RCC 7860 (cell line): ENCODE data around the gene NEAT1.

Experiments
- DNase-seq: peaks from one replicate; pipeline ENCODE4 v3.0.0-alpha.2; 2015; ENCODE audit warnings: low spot score
- FAIRE-seq: peaks from 2 replicates; lab custom pipeline; 2012; peaks lifted over from hg19 to GRCh38; lab: Jason Lieb, UNC

NEAT1 gene

GRCh38 chr11:65422633-65423515 lies at the start of gene NEAT1:
TSS of gene NEAT1 (plus strand) at chr11:65422798.
- DNase-seq (peak; percentile 81), FAIRE-seq (no peak)

DNA sequence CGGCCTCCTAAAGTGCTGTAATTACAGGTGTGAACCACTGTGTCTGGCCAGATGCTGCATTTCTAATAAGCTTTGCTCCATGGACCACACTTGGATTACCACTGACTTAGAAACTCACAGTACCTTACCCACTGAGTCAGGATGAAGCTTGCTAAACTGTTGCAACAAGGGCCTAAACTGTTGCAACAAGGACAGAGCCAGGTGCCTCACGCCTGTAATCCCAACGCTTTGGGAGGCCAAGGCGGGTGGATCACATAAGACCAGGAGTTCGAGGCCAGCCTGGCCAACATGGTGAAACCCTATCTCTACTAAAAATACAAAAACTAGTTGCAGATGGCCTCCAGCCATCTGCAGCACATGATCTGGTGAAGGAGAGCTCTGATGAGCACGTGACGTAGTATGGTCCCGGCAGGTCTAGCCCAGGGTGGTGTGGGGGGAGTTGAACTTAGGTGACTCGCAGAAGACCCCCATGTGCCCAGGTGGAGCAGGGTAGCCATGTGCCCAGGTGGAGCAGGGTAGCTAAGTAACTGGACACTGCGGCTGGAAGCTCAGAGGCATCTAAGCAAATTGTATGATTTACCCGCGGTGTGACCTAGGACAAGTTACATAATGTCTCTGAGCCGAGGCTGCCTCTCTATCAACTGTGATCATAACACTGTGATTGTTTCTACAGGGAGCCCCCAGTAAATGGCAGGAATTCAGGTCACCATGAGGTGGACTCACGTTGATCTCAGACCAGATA lies 48.6 kb upstream of the NEAT1 start:
- DNase-seq = no peak
- FAIRE-seq = no peak

- DNase-seq (no peak), FAIRE-seq (no peak)
These were observed 47.6 kb upstream of the NEAT1 start for GRCh38 chr11:65375012-65375411.

- no peak for DNase-seq
- no peak for FAIRE-seq
These were observed 46.4 kb upstream of the NEAT1 start for GRCh38 chr11:65376138-65376713.

DNA sequence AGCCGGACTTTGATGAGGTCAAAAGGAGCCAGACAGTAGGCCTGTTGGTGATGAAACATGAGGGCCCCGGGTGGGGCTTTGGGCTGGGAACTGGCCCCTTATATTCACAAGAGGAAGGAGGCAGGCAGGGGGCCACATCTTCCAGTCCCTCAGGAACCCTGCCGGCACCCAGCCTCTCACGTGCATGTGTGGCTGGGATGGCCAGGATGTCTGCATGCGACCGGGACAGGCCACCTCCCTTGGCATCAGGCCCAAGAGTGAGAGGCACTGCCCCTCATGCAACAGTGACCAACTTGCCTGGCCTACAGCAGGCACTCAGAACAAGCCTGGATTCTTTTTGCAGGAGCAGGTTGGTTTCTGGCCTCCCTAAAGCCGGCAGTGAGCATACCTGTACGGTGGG lies 45.6 kb upstream of the NEAT1 start:
- DNase-seq = no peak
- FAIRE-seq = no peak

- FAIRE-seq (no peak), DNase-seq (no peak)
These were observed 44.8 kb upstream of the NEAT1 start for GRCh38 chr11:65377777-65378176.

- FAIRE-seq (no peak), DNase-seq (peak; percentile 3)
These were observed 44.2 kb upstream of the NEAT1 start for GRCh38 chr11:65378208-65378927.

GRCh38 chr11:65378928-65379638 lies 43.5 kb upstream of the NEAT1 start:
- DNase-seq (no peak), FAIRE-seq (no peak)

GRCh38 chr11:65379698-65380459 lies 42.7 kb upstream of the NEAT1 start:
- FAIRE-seq (no peak), DNase-seq (no peak)

DNA sequence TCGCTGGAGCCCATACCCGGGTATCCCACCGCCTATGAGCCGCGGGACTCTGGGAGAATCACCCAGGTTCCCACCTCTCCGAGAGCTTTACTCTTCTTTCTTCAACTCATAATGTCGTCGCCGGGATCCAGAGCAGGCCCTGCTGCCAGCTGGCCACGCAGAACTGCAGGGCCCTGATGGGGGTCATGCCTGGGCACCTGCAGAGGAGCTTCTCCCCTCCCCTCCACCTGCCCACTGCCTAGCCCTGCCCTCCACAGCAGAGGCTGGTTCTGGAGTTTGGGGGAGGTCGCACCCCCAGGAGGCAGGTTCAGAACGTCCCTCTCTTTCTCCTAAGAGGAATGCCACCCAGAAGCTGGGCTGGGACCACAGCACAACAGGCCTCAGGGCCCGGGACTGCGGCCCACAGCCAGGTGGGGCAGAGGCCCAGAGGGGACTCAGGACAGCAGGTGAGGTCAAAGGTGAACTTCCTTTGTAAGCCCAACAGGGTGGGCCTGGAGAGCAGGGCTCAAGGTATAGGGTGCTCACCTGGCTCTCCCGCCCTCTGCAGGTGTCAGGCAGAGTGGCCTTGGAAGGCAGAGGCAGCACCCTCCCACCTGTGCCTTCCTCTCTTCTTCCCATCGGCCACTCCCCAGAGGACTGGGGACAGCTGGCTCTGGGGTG lies 42.0 kb upstream of the NEAT1 start:
- no peak for FAIRE-seq
- no peak for DNase-seq

GRCh38 chr11:65381716-65382032 lies 40.9 kb upstream of the NEAT1 start:
- FAIRE-seq = peak; percentile 94

GRCh38 chr11:65382033-65382803 lies 40.4 kb upstream of the NEAT1 start, which contains the start of gene SLC25A45:
TSS of gene SLC25A45 (minus strand) at chr11:65382646. CDS start at chr11:65381951, 695 bp downstream.
- FAIRE-seq = no peak
- DNase-seq = peak; percentile 96

More at GRCh38 chr11:65381716-65382032, 40.9 kb upstream of the NEAT1 start:
- DNase-seq = peak; percentile 96

GRCh38 chr11:65382804-65383368 lies 39.7 kb upstream of the NEAT1 start:
- FAIRE-seq = no peak

GRCh38 chr11:65383778-65384177 lies 38.8 kb upstream of the NEAT1 start:
- FAIRE-seq (no peak), DNase-seq (no peak)

More at GRCh38 chr11:65382804-65383368, 39.7 kb upstream of the NEAT1 start:
- DNase-seq = no peak

DNA sequence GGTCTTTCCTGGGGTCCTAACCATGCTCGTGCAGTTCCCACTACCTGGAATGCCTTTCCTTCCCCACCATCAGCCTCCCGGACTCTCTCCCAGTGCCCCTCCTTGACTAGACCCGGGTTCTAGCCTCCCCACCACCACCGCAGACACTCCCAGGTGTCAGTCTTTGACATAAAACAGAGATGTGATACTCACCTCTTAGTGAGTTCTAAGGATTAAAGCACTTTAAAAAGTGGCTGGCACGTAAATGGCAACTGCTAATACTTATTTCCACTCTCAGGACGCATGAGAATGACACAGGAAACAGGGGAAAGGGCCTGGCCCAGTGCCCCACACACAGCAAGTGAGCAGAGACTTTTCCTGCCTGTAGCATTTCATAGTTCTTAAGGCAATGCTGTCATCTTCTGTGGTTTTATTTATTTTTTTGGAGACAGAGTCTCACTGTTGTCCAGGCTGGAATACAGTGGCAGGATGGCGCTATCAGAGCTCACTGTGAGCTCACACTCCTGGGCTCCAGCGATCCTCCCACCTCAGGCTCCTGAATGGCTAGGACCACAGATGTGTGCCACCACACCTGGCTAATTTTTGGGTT lies 38.2 kb upstream of the NEAT1 start:
- no peak for FAIRE-seq
- peak; percentile 18 for DNase-seq

DNA sequence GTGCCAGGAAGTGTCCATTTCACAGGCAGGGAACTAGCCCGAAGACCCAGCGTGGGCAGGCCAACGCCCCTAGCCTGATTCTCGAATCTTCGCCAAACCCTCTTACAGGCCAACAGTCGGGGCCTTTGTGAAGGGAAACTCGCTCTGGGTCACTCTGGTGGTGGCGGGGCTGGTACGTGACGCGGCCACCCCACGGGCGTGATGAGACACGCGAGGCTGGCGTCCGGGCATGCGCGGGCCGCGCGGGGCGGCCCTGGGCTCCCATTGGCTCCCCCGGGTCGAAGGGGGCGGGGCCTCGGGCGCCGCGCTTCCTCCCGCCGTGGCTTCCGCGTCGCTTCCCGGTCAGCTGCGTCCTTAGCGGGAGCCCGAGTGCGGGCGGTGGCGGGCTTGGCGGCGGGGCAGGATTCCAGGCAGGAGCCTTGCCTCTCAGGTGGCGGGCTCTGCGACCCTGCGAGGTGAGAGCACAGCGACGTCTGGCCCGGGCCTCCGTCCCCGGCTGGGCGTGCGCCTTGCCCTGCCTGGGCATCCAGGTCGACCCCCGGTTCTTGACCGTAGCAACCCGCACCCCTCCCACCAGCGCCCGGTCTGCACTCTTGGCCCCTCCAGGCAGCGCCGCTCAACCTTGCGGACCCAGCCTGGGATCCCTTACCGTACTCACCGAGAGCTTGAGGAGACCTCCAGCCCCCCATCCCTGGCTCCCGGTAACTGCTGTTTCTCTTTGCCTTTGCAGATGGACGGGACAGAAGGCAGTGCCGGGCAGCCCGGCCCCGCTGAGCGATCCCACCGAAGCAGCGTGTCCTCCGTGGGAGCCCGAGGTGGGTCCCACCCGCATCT lies 36.1 kb upstream of the NEAT1 start, which contains the start of gene FRMD8:
Gene FRMD8, plus strand, starts transcription at position 331 of the 834 bp plus-strand sequence. Its CDS starts 400 bp downstream, at position 731.
- DNase-seq (peak; percentile 52), FAIRE-seq (no peak)

DNA sequence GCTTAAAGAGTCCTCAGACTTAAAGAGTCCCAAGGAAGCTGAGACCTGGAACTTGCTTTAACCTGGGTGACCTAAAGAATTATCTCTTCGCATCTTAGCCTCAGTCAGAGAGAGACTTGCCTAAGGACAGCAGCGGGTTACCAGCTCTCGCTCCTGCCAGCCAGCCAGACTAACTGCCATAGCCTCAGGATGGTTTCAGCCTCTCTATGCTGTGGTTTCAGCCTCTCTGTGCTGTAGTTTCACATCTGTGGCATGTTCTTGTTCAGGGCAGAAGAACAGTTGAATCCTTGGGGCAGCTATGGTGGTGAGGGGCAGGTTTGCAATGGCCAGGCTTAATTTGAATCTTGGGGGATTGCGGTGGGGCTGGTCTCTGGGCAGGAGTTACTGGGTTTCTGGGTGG lies 33.9 kb upstream of the NEAT1 start:
- FAIRE-seq (no peak), DNase-seq (no peak)
